Ishikawa (cell line): ENCODE results near the gene ZBTB47.

Experiments used
- CEBPB ChIP-seq: IDR thresholded peaks from 2 replicates; pipeline ENCODE4 v1.6.1; 2012
- CREB1 ChIP-seq: IDR thresholded peaks from 2 replicates; pipeline ENCODE4 v1.6.1; 2012; ENCODE audit warnings: low read depth
- EGR1 ChIP-seq: IDR thresholded peaks from 2 replicates; pipeline ENCODE4 v1.6.1; 2012
- EP300 ChIP-seq: IDR thresholded peaks from 2 replicates; pipeline ENCODE4 v1.6.1; 2012; ENCODE audit warnings: borderline replicate concordance
- FOXM1 ChIP-seq: IDR thresholded peaks from 2 replicates; pipeline ENCODE4 v1.6.1; 2012; ENCODE audit warnings: low read depth, borderline replicate concordance
- NFIC ChIP-seq: IDR thresholded peaks from 2 replicates; pipeline ENCODE4 v1.6.1; 2012
- RAD21 ChIP-seq: IDR thresholded peaks from 2 replicates; pipeline ENCODE4 v1.6.1; 2012; ENCODE audit warnings: low read depth
- TAF1 ChIP-seq: IDR thresholded peaks from 2 replicates; pipeline ENCODE4 v1.6.1; 2012; ENCODE audit warnings: low read depth, mild to moderate bottlenecking
- TCF12 ChIP-seq: IDR thresholded peaks from 2 replicates; pipeline ENCODE4 v1.6.1; 2012; ENCODE audit warnings: low read depth
- TEAD4 ChIP-seq: IDR thresholded peaks from 2 replicates; pipeline ENCODE4 v1.6.1; 2012
- YY1 ChIP-seq: IDR thresholded peaks from 2 replicates; pipeline ENCODE4 v1.6.1; 2012; ENCODE audit warnings: low read depth
- ZBTB7A ChIP-seq: IDR thresholded peaks from 2 replicates; pipeline ENCODE4 v1.6.1; 2012; ENCODE audit warnings: low read depth
- TF ChIP-seq, protein P1 (sequence below): IDR thresholded peaks from 2 replicates; pipeline ENCODE4 v1.6.1; 2012
- TF ChIP-seq, protein P2 (sequence below): IDR thresholded peaks from 2 replicates; pipeline ENCODE4 v1.6.1; 2012
- TF ChIP-seq, protein P3 (sequence below): IDR thresholded peaks from 2 replicates; pipeline ENCODE4 v1.6.1; 2012; ENCODE audit warnings: low read depth, mild to moderate bottlenecking

ZBTB47 gene

GRCh38 chr3:42632146-42632545 lies 21.4 kb upstream of the ZBTB47 start:
- no peak for TF ChIP-seq EP300
- no peak for TF ChIP-seq EGR1
- no peak for TF ChIP-seq FOXM1
- no peak for TF ChIP-seq ZBTB7A
- no peak for TF ChIP-seq TAF1
- no peak for TF ChIP-seq YY1
- no peak for TF ChIP-seq NFIC
- TF ChIP-seq TCF12 = no peak
- TF ChIP-seq, protein P1, sequence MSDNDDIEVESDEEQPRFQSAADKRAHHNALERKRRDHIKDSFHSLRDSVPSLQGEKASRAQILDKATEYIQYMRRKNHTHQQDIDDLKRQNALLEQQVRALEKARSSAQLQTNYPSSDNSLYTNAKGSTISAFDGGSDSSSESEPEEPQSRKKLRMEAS = no peak
- no peak for TF ChIP-seq CREB1
- TF ChIP-seq, protein P2, sequence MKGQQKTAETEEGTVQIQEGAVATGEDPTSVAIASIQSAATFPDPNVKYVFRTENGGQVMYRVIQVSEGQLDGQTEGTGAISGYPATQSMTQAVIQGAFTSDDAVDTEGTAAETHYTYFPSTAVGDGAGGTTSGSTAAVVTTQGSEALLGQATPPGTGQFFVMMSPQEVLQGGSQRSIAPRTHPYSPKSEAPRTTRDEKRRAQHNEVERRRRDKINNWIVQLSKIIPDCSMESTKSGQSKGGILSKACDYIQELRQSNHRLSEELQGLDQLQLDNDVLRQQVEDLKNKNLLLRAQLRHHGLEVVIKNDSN = no peak
- TF ChIP-seq, protein P3, sequence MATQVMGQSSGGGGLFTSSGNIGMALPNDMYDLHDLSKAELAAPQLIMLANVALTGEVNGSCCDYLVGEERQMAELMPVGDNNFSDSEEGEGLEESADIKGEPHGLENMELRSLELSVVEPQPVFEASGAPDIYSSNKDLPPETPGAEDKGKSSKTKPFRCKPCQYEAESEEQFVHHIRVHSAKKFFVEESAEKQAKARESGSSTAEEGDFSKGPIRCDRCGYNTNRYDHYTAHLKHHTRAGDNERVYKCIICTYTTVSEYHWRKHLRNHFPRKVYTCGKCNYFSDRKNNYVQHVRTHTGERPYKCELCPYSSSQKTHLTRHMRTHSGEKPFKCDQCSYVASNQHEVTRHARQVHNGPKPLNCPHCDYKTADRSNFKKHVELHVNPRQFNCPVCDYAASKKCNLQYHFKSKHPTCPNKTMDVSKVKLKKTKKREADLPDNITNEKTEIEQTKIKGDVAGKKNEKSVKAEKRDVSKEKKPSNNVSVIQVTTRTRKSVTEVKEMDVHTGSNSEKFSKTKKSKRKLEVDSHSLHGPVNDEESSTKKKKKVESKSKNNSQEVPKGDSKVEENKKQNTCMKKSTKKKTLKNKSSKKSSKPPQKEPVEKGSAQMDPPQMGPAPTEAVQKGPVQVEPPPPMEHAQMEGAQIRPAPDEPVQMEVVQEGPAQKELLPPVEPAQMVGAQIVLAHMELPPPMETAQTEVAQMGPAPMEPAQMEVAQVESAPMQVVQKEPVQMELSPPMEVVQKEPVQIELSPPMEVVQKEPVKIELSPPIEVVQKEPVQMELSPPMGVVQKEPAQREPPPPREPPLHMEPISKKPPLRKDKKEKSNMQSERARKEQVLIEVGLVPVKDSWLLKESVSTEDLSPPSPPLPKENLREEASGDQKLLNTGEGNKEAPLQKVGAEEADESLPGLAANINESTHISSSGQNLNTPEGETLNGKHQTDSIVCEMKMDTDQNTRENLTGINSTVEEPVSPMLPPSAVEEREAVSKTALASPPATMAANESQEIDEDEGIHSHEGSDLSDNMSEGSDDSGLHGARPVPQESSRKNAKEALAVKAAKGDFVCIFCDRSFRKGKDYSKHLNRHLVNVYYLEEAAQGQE = no peak
- TF ChIP-seq CEBPB = no peak

DNA sequence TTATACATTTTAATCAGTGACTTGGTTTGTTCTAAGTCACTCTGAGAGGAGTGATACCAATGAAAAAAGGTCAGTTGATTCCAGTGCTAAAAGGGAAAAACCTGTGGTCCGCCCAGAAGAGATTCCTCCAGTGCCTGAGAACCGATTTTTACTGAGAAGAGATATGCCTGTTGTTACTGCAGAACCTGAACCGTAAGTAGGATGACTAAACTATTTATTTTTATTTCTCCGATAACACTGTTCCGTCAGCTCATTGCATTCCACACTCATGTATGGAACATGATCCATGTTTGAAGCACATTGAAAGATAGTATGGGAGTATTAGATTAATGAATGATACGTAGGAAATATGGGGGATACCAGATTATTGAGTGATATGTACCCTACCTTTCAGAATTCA lies 20.0 kb upstream of the ZBTB47 start:
- TF ChIP-seq YY1 = no peak
- no peak for TF ChIP-seq EP300
- TF ChIP-seq, protein P2 = no peak
- TF ChIP-seq CREB1 = no peak
- TF ChIP-seq TCF12 = no peak
- TF ChIP-seq, protein P3 = no peak
- no peak for TF ChIP-seq TEAD4
- TF ChIP-seq RAD21 = no peak
- no peak for TF ChIP-seq ZBTB7A
- TF ChIP-seq, protein P1 = no peak
- no peak for TF ChIP-seq FOXM1
- no peak for TF ChIP-seq CEBPB
- no peak for TF ChIP-seq EGR1
- TF ChIP-seq NFIC = no peak
- no peak for TF ChIP-seq TAF1

DNA sequence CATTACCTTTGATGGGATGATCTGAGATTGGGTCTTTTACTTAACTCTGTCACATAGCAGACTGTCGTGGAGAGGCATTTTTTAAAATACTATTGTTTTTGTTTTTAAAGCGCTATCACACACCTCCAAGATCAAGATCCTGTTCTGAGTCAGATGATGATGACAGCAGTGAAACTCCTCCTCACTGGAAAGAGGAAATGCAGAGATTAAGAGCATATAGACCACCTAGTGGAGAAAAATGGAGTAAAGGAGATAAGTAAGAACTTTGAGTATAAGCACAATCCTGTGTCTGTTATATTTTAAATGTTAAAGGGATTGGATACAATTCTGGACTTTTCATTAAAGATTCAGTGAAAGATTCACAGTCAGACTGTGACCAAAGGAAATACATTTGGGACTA lies 18.4 kb upstream of the ZBTB47 start:
- no peak for TF ChIP-seq CEBPB
- TF ChIP-seq EP300 = no peak
- TF ChIP-seq TEAD4 = no peak
- TF ChIP-seq, protein P3 = no peak
- TF ChIP-seq CREB1 = no peak
- TF ChIP-seq, protein P2 = no peak
- no peak for TF ChIP-seq NFIC
- no peak for TF ChIP-seq TCF12
- TF ChIP-seq ZBTB7A = no peak
- no peak for TF ChIP-seq RAD21
- TF ChIP-seq, protein P1 = no peak
- TF ChIP-seq YY1 = no peak
- no peak for TF ChIP-seq TAF1
- no peak for TF ChIP-seq EGR1
- no peak for TF ChIP-seq FOXM1

- TF ChIP-seq TEAD4 (no peak), RAD21 (no peak), CEBPB (no peak), EP300 (no peak), TAF1 (no peak), NFIC (no peak), YY1 (no peak), TCF12 (no peak), FOXM1 (no peak), EGR1 (no peak), ZBTB7A (no peak)
- TF ChIP-seq, protein P1 = no peak
- TF ChIP-seq, protein P3 = no peak
- TF ChIP-seq, protein P2 = no peak
These were observed 16.5 kb upstream of the ZBTB47 start for GRCh38 chr3:42637001-42637400.
